ENCODE measurements around the gene GSTA3.
A peak's percentile ranks its signal among the peaks of the same experiment; 100 is the strongest.
"Not testable (repeated sequence)": the region's sequence is repeated elsewhere in the genome, so short reads cannot be mapped to it uniquely, and the experiment has no call there.

Gene GSTA3

DNA sequence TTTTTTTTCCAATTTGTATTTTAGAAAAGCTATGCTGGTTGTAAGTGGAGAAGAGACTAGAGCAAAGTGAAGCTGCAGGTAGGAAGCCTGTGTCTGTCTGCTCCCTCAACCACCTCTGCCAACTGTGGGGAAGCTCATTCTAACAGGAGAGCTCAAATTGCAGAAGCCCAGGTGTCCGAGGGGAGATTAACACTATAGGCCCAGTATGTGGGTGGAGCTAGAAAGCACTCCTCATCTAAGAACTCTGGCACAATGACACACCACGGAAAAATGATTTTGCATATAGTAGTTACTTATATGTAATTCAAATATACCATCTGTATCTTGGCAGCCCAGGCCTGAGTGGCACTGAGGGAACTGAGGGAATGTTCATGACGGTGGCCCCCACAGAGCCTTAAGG lies 13.7 kb downstream of the GSTA3 start:
- in situ Hi-C loops (cut with MboI; ENCODE audit: low sequenced_read_pairs), result not testable (repeated sequence)

DNA sequence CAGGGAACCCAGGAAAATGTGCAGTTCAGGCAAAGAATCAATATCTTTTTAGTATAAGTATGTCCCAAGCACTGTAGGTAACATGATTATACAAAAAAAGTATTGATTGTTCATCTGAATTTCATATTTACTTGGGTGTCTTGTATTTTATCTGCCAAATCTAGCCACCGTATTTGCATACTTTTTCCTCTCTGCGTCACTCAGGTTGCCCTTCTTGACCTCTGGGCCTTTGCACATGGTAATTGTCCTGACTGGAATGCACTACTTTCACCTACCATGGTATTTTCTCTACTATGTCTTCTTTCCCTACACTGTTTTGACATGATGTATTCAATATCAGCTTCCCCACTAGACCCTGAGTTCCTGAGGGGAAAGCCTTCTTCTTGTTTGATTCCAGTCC lies 15.2 kb downstream of the GSTA3 start:
- DNase-seq (ENCODE audit: low spot score in 2 of 2), result no peak
- H3K27me3 ChIP-seq (ENCODE audit: low read depth), result no peaks in the 10 kb centered on the region
- no peaks in the 10 kb centered on the region; the same call in 1 of the 2 replicates for H3K9me3 ChIP-seq
- H3K36me3 ChIP-seq (replicated peaks), result peaks cover 3% of the 10 kb centered on the region; the same call in 1 of the 2 replicates
- H3K4me1 ChIP-seq, result no peaks in the 10 kb centered on the region
- H3K4me3 ChIP-seq, result no peak overlapping the region
- in situ Hi-C loops (cut with MboI; ENCODE audit: low sequenced_read_pairs), result no loop called here

More for the DNA sequence above, 13.7 kb downstream of the GSTA3 start:
- H3K27me3 ChIP-seq (ENCODE audit: low read depth); H3K4me3 ChIP-seq; DNase-seq (ENCODE audit: low spot score in 2 of 2); H3K4me1 ChIP-seq; H3K9me3 ChIP-seq; H3K36me3 ChIP-seq (replicated peaks): not testable (repeated sequence)

DNA sequence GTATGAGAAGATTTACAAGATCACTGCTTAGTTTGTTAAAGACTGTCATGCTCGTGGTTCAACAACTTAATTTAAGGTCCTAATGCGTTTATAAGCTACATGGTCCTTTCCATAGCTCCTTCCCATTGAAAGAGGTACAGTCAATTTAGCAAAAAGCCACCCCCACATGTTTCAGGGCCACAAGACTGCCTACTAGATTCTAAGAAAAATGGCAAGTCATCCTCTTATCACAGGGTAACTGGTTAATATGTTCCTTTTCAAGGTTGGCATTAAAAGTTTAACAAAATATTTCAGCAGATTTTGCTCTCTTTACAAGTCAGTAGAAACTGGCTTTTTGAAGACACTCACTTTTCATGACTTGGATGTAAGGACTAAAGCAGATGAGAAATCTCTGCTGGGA lies 15.7 kb downstream of the GSTA3 start:
- Histone ChIP-seq H3K27me3 (ENCODE audit: low read depth) (no peaks in the 10 kb centered on the region), H3K36me3 (replicated peaks) (peaks cover 3% of the 10 kb centered on the region; the same call in 1 of the 2 replicates), H3K4me1 (no peaks in the 10 kb centered on the region), H3K4me3 (no peak overlapping the region), H3K9me3 (no peaks in the 10 kb centered on the region; the same call in 1 of the 2 replicates)
- DNase-seq (ENCODE audit: low spot score in 2 of 2), result no peak
- in situ Hi-C loops (cut with MboI; ENCODE audit: low sequenced_read_pairs), result no loop called here

DNA sequence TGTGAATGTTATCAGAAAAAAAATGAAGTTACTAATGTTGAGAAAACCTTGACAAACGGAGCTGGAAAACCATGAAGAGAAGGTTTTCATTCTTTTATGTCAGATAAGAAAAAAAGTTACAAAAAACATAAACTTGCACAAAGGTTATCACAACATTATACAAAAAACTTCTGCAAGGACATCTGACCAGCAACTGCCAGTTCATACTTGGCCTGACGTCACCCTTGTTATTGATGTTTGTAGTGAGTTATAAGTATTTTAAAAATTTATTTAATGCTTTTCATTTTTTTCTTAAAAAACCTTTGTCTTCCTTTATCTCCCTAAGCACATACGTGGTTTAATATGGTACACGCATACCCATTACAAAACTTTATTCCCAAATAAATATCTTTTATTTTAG lies 16.3 kb downstream of the GSTA3 start:
- H3K27me3 ChIP-seq (ENCODE audit: low read depth), result no peaks in the 10 kb centered on the region
- no peaks in the 10 kb centered on the region for H3K4me1 ChIP-seq
- peaks cover 3% of the 10 kb centered on the region; the same call in 1 of the 2 replicates for H3K36me3 ChIP-seq (replicated peaks)
- no peaks in the 10 kb centered on the region; the same call in 1 of the 2 replicates for H3K9me3 ChIP-seq
- no peak for DNase-seq (ENCODE audit: low spot score in 2 of 2)
- in situ Hi-C loops (cut with MboI; ENCODE audit: low sequenced_read_pairs), result no loop called here
- no peak overlapping the region for H3K4me3 ChIP-seq

DNA sequence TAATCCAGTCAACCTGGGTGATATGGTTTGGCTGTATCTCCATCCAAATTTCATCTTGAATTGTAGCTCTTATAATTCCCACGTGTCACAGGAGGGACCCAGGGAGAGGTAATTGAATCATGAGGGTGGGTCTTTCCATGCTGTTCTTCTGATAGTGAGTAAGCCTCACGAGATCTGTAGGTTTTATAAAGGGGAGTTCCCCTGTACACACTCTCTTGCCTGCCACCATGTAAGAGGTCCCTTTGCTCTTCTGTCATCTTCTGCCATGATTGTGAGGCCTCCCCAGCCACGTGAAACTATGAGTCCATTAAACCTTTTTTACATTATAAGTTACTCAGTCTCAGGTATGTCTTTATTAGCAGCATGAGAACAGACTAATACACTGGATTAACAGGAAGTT lies 19.5 kb downstream of the GSTA3 start:
- Histone ChIP-seq H3K36me3 (replicated peaks) (peaks cover 3% of the 10 kb centered on the region; the same call in 1 of the 2 replicates), H3K4me3 (no peak overlapping the region), H3K27me3 (ENCODE audit: low read depth) (no peaks in the 10 kb centered on the region), H3K9me3 (no peaks in the 10 kb centered on the region; the same call in 1 of the 2 replicates), H3K4me1 (no peaks in the 10 kb centered on the region)
- DNase-seq (ENCODE audit: low spot score in 2 of 2), result no peak
- in situ Hi-C loops (cut with MboI; ENCODE audit: low sequenced_read_pairs), result no loop called here

DNA sequence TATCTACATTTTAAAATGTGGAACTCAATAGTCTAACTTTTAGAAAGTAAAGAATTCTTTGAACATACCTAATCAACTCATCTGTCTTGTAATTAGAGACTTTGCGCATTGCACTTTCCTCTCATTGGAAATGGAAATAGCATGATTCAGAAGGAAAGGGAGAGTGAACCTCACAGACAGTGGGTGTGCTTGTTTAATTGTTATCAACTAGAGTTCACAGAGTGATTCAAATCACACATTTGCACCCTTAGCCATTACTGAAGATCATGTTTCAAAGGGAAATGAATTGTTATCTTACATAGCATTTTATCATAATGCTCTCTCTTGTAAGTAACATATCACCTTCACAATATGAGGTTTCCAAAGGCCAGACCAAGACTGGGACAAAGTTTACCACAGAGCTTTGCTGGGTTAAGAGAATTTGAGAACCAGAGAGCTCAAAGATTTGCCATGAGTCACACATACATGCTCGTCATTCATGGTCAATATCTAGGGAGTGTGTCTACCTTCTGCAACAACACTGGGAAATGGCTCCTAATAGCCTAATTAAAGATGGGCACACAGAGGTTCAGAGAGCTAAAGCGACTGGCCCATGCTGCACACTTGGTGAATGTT lies 21.5 kb downstream of the GSTA3 start:
- in situ Hi-C loops (cut with MboI; ENCODE audit: low sequenced_read_pairs), result loop anchor here (10.0 kb wide), 1 partner anchor 107 kb away; the partner anchor contains the start of gene GSTA4

DNA sequence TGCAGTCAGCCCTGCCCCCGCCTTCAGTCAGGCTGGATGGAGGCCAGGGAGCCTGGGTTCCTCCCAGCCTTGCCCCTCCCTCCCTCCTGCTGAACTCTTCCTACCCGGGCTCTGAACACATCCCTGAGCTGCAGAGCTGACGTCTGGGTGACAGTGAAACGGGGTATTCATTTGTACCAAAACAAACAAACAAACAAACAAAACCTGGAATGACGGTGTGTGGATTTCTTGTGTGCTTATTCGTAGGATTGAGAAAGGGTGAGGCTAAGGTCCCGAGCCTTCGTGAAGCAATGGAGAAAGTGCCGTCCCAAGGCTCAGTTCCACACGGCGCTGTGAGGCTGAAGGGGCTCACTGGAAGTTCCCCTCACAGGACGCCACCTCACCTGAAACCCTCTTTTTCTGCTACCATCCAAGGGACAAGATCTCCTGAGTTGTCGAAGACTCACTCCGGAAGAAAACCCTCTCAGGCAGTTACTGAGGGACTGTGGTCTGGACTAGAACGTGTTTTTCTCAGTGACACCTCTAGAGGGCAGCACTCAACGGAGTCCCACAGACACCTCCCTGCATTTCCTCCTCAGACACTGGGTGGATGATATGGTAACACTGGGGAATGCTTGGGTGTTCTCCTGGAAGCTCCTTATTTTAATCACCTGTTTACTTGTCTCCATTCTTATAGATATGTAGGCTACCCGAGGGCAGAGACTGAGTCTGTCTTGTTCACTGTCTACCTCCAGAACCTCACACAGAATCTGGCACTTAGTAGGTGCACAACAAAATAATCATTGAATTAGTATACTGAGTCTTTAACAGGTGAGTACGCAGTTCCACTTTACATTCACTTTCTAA lies 27.3 kb downstream of the GSTA3 start:
- H3K36me3 ChIP-seq (replicated peaks), result no peaks in the 10 kb centered on the region
- H3K4me1 ChIP-seq, result no peaks in the 10 kb centered on the region; the same call in 1 of the 2 replicates
- H3K4me3 ChIP-seq, result peak overlapping the region; percentile 35
- no peaks in the 10 kb centered on the region for H3K27me3 ChIP-seq (ENCODE audit: low read depth)
- H3K9me3 ChIP-seq, result no peaks in the 10 kb centered on the region
- in situ Hi-C loops (cut with MboI; ENCODE audit: low sequenced_read_pairs), result loop anchor here (10.0 kb wide), 1 partner anchor 113 kb away; the partner anchor contains the start of gene GSTA4
- DNase-seq (ENCODE audit: low spot score in 2 of 2), result peak; percentile 83 to 88

More for the DNA sequence above, 21.5 kb downstream of the GSTA3 start:
- Histone ChIP-seq H3K36me3 (replicated peaks) (no peaks in the 10 kb centered on the region), H3K4me3 (no peak overlapping the region), H3K4me1 (no peaks in the 10 kb centered on the region), H3K9me3 (no peaks in the 10 kb centered on the region), H3K27me3 (ENCODE audit: low read depth) (no peaks in the 10 kb centered on the region)
- DNase-seq (ENCODE audit: low spot score in 2 of 2), result no peak

DNA sequence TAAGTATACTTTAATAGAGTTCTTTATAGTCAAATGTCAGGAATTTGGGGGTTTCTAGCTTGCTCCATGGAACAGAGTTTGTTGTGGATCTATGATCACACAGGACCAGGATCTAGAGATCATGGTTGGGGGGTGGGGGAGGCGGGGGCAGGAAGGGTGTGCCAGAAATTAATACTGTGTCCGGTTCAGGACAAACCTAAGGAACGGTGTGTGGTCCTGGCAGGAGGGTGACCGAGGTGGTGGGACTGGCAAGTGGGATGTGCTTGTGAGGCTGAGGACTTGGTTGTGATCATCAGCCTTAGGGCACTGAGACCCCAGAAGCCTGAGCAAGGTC lies 27.9 kb downstream of the GSTA3 start:
- H3K4me1 ChIP-seq, result no peaks in the 10 kb centered on the region; the same call in 1 of the 2 replicates
- H3K27me3 ChIP-seq (ENCODE audit: low read depth), result no peaks in the 10 kb centered on the region
- no peaks in the 10 kb centered on the region for H3K9me3 ChIP-seq
- in situ Hi-C loops (cut with MboI; ENCODE audit: low sequenced_read_pairs), result loop anchor here (10.0 kb wide), 1 partner anchor 113 kb away; the partner anchor contains the start of gene GSTA4
- no peak for DNase-seq (ENCODE audit: low spot score in 2 of 2)
- no peaks in the 10 kb centered on the region for H3K36me3 ChIP-seq (replicated peaks)
- no peak overlapping the region for H3K4me3 ChIP-seq

DNA sequence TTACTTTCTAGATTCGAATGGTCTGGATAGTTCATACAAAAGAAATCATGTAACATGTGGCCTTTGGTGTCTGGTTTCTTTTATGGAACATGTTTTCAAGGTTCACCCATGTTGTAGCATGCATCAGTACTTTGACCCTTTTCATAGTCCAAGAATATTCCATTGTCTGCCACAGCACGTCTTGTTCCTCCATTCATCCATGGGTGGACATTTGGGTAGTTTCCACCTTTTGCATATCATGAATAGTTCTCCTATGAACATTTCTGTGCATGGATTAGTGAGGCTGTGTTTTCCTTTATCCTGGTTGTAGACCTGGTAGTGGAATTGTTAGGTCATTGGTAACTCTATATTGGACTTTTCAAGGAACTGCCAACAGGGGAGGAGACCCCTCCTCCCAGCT lies 31.7 kb downstream of the GSTA3 start:
- DNase-seq (ENCODE audit: low spot score in 2 of 2), result no peak
- Histone ChIP-seq H3K27me3 (ENCODE audit: low read depth) (no peaks in the 10 kb centered on the region), H3K36me3 (replicated peaks) (no peaks in the 10 kb centered on the region), H3K4me1 (peaks cover under 1% of the 10 kb centered on the region; the same call in 1 of the 2 replicates), H3K4me3 (no peak overlapping the region), H3K9me3 (no peaks in the 10 kb centered on the region)
- in situ Hi-C loops (cut with MboI; ENCODE audit: low sequenced_read_pairs), result no loop called here

DNA sequence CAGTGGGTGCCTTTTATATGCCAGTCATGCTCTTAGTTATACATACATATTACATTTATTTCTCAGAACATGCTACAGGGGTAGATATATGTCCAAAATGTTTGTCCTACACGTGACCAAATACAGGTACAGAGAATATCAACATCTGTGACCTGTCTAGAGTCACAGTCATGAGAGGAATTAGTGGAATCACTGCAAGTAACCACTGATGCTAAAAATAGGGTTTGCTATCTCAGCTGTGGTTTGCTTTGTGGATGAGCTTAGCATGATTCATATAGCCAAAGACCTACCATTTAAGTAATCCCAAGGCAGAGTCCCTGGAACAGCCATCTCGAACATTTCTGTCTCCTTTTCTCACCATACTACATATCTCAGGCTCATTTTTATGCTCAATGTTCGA lies 32.3 kb downstream of the GSTA3 start:
- H3K36me3 ChIP-seq (replicated peaks), result no peaks in the 10 kb centered on the region
- in situ Hi-C loops (cut with MboI; ENCODE audit: low sequenced_read_pairs), result no loop called here
- no peak for DNase-seq (ENCODE audit: low spot score in 2 of 2)
- H3K27me3 ChIP-seq (ENCODE audit: low read depth), result no peaks in the 10 kb centered on the region
- peaks cover 2% of the 10 kb centered on the region; the same call in 1 of the 2 replicates for H3K4me1 ChIP-seq
- no peak overlapping the region for H3K4me3 ChIP-seq
- H3K9me3 ChIP-seq, result no peaks in the 10 kb centered on the region

DNA sequence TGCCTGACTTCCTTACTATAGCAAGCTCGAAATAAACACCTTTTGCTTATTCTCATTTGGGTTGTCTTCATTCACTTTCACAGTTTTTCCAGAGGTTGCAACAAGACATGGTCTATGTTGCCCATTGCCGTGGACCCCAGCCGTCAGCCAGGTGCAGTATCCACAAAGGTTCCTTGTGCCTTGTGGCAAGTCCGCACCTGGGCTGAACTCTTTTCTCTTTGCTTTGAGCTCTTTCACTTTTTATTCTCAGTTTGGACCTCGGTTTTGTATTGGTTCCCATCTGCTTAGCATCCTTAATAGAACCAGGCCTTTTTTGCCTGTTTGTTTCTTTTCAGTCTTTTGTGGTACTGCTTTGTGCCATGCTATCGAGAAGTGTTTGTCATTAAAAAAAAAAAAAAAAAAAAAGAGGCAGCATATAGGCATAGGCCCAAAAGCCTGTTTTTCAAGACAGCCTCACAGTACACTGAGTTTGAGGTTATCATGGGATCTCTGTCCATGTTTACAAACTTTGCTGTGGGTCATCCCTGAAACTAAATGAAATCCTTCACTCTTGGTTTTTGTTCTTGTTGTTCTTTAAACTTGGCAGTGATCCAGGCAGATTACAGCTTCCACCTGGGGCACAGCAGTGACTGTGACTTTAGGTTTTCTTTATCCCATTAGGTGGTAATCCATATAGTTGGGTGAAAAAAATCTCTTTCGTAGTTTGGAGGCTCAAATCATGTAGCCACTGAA lies 33.3 kb downstream of the GSTA3 start:
- no peaks in the 10 kb centered on the region for H3K36me3 ChIP-seq (replicated peaks)
- in situ Hi-C loops (cut with MboI; ENCODE audit: low sequenced_read_pairs), result no loop called here

DNA sequence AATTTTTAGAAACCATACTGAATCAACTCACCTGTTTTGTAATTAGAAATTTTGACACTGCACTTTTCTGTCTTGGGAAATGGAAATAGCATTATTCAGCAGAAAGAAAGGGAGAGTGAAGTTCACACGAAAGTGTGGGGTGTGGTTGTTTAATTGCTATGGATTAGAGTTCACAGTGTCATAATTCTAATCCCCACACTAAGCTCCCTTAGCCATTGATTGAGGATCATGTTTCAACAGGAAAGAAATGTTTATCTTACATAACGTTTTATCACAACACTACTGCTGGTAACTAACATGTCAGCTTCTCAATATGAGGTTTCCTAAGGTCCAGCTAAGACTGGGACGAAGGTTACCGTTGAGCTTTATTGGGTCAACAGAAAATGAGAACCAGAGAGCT lies 37.5 kb downstream of the GSTA3 start:
- Histone ChIP-seq H3K27me3 (ENCODE audit: low read depth) (no peaks in the 10 kb centered on the region), H3K4me3 (no peak overlapping the region), H3K36me3 (replicated peaks) (no peaks in the 10 kb centered on the region), H3K9me3 (no peaks in the 10 kb centered on the region), H3K4me1 (0 out of 2 replicates have a peak, but pooled peaks cover 2% of the 10 kb centered on the region)
- in situ Hi-C loops (cut with MboI; ENCODE audit: low sequenced_read_pairs), result no loop called here
- DNase-seq (ENCODE audit: low spot score in 2 of 2), result peak in 1 of 2 experiments; percentile 63

More for the DNA sequence above, 33.3 kb downstream of the GSTA3 start:
- Histone ChIP-seq H3K4me1 (0 out of 2 replicates have a peak, but pooled peaks cover 2% of the 10 kb centered on the region), H3K4me3 (no peak overlapping the region), H3K9me3 (no peaks in the 10 kb centered on the region), H3K27me3 (ENCODE audit: low read depth) (no peaks in the 10 kb centered on the region)
- no peak for DNase-seq (ENCODE audit: low spot score in 2 of 2)

DNA sequence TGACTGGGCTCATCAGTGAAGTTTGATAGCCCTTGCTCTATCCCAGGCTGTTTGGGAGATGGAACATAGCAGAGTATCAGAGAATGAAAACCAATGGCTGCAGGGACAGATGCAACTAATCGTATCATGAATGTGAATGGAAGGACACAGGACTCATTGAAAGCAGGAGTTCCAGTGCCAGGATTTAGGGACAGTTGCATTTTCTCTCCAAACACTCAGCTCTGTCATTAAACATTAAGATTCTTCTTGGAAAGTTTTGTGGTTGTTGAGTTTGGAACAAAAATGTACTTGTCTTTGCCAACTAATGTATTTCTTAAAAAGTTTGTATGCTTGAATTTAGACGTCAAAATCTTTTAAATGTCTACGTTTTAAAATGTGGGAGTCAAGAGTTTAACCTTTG lies 37.9 kb downstream of the GSTA3 start:
- H3K9me3 ChIP-seq, result no peaks in the 10 kb centered on the region
- no peaks in the 10 kb centered on the region for H3K27me3 ChIP-seq (ENCODE audit: low read depth)
- 0 out of 2 replicates have a peak, but pooled peaks cover 2% of the 10 kb centered on the region for H3K4me1 ChIP-seq
- H3K4me3 ChIP-seq, result no peak overlapping the region
- no peak for DNase-seq (ENCODE audit: low spot score in 2 of 2)
- in situ Hi-C loops (cut with MboI; ENCODE audit: low sequenced_read_pairs), result no loop called here
- no peaks in the 10 kb centered on the region for H3K36me3 ChIP-seq (replicated peaks)

Measured in HAP-1 (cell line).